Measurements from ENCODE around the gene BBS9.
A peak's percentile ranks its signal among the peaks of the same experiment; 100 is the strongest.
"Not testable (repeated sequence)": the region's sequence is repeated elsewhere in the genome, so short reads cannot be mapped to it uniquely, and the experiment has no call there.

The BBS9 gene

DNA sequence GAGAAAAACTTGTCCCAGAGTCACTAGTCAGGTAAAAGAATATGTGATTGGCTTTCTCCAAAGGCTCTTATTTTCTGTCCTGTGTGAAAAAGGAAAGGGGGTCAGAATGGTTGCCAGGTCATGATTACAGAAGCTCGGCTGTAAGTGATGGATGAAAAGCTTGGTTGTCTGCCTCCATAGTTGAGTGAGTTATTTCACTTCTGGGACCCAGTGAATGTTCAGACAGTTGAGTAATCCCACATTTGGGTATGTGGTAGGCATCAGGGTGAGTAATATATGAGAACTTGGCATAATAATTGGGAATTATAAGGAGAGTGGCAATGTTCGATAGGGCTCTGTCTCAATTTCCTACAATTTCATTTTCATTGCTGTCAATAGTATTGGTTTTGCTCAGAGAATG lies 72.5 kb downstream of the BBS9 start:
- DNase-seq, result no peak

DNA sequence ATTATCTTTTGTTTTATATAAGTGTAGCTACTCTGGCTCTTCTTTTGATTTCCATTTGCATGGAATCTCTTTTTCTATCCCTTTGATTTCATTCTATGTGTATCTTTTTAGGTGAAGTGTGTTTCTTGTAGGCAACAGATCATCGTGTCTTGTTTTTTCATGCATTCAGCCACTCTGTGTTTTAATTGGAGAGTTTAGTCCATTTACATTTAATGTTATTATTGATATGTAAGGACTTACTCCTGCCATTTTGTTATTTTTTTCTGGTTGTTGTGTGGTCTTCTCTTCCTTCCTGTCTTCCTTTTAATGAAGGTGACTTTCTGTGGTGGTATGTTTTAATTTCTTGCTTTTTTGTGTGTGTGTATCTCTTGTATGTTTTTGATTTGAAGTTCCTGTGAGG lies 81.6 kb downstream of the BBS9 start:
- no peak for DNase-seq

GRCh38 chr7:33212144-33212543 lies 82.8 kb downstream of the BBS9 start:
- no peak for DNase-seq

- no peak for DNase-seq
Observed at GRCh38 chr7:33215992-33216391, 86.6 kb downstream of the BBS9 start.

- no peak for DNase-seq
Observed at GRCh38 chr7:33217595-33217994, 88.2 kb downstream of the BBS9 start.

DNA sequence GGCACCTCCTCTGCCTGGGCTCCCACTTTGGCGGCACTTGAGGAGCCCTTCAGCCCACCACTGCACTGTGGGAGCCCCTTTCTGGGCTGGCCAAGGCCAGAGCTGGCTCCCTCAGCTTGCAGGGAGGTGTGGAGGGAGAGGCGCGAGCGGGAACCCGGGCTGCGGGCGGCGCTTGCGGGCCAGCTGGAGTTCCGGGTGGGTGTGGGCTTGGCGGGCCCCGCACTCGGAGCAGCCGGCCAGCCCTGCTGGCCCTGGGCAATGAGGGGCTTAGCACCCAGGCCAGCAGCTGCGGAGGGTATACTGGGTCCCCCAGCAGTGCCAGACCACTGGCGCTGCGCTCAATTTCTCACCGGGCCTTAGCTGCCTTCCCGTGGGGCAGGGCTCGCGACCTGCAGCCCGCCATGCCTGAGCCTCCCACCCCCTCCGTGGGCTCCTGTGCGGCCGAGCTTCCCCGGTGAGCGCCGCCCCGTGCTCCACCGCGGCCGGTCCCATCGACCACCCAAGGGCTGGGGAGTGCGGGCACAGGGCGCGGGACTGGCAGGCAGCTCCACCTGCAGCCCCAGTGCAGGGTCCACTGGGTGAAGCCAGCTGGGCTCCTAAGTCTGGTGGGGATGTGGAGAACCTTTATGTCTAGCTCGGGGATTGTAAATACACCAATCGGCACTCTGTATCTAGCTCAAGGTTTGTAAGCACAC lies 89.6 kb downstream of the BBS9 start:
- DNase-seq, result not testable (repeated sequence)

- DNase-seq, result no peak
Observed at GRCh38 chr7:33220231-33220630, 90.9 kb downstream of the BBS9 start.

DNA sequence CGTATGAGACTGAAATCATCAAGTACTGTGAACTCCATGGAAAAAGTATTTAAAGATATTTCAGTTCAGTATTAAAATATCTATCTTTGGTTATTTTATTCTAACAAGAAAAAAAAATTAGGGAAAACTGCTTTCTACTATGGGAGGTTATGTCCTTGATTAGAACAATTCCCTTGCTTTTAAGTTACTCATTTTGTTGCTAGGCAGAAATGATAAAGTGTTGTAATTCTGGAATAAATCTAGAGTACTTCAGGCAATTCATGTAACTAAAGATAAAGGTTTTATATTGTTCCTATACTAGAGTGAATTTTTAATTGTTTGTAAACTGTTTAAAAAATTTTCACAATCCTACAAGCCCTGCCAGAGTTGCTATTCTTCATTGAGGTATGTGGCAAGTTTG lies 92.0 kb downstream of the BBS9 start:
- no peak for DNase-seq

DNA sequence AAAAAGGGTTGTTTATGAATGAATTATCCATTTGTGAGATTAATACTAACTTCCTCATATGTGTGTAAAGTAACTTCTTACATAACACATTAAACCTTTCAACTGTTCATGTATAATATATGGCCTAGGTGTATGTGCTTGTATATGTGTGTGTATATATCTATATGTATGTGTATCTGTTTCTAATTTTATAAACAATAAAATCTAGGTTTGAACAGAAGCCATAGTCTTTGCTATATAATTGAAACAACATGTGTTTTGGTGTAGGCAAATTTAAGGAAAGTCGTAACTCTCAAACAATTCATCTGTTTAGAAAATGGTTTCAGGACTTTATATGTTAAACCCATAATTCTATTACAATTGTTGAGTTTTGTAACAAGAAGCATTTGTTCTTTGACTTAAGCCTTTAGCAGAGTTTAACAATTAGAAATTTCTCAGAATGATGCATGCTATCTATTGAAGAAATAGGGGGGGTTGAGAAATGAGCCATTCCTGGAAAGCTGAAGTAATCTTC lies 103.3 kb downstream of the BBS9 start:
- DNase-seq, result no peak

DNA sequence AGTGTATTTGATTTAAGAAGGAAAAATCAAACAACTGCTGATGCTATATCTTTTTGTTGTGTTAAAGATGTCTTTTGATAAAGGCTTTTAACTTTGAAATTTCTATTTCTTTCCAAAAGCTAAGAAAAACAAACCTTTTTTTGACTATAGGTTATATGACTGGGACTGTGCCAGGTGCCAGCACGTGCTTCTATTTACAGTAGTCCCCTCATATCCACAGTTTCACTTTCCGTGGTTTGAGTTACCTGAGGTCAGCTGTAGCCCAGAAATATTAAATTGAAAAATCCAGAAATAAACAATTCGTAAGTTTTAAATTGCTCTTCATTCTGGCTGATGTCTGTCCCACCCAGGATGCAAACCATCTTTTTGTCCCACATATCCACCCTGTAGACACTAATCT lies 104.3 kb downstream of the BBS9 start:
- DNase-seq, result no peak

DNA sequence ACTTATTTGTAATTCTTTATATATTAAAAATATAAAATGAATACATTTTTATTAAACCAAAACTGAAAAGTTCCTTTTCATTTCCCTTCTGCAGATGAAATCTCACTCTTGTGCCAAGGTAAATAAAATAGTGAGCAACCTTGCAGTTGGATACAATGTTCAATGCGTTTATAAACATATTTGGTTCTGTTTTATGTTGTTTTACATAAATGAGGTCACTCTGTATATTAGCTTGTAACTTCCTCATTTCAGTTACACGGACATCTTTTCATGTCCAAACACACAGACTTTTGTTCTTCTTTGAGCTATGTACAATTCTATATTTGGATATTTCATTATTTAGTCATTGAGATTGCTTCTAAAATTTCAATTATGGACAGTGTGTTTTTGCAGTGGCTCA lies 107.7 kb downstream of the BBS9 start:
- no peak for DNase-seq

GRCh38 chr7:33243319-33243881 lies 114.0 kb downstream of the BBS9 start:
- DNase-seq, result peak; percentile 0

- no peak for DNase-seq
Observed at GRCh38 chr7:33248671-33249070, 119.3 kb downstream of the BBS9 start.

DNA sequence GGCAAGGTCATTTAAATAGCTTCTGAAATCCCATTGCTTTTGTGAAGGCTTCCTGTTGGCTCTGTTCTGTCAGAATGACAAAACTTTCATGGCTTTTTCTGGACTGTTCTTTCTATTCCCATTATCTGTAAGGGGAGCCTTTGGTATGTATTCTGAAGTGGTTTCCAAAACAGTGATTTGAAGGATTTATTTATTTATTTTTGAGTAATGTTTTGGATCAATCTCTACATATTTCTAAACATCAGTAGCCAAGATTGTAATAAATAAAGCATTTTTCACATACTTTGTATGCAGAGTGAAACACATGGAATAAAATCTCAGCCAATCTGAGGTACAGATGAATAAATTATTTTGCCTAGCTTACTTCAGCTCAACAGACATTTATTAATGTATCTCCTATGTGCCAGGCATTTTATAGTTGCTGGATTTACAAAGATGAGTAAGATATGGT lies 121.1 kb downstream of the BBS9 start:
- no peak for DNase-seq

DNA sequence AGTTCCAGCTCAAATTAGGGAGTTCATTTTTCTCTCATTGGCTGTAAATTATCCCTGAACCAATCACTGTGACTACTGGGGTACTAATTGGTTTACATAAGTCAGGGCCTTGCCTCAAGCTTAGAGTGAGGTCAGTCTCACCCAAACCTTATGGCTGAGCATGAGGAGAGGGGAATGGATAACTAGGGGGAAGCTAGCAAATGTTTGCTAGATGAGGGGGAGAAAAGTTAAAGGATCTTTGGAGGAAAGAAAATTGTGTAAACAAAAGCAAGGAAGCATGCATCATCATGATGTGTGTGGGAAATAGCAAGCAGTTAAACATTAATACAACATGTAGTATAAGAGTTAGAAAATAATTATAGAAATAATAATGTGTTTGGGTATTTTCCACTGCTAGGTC lies 121.9 kb downstream of the BBS9 start:
- no peak for DNase-seq

- DNase-seq, result no peak
Observed at GRCh38 chr7:33258491-33258951, 129.2 kb downstream of the BBS9 start.

DNA sequence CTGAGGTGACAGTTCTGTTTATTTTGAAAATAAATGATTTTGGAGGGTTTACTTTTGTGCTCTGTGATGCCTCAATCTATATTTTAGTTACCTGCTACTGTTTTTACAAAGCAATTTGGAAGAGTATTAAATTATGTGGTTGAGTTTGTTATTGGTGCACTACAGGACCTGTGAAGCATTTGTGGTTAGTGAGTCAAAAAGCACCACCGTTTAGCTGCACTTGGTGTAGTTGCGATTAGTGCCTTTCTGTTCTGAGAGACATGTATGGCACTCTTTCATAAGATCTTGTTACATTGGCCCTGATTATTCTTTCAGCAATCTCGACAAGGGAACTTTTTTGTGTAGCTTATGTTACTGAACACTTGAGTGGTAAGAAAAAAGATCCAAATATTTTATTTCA lies 132.2 kb downstream of the BBS9 start:
- no peak for DNase-seq

DNA sequence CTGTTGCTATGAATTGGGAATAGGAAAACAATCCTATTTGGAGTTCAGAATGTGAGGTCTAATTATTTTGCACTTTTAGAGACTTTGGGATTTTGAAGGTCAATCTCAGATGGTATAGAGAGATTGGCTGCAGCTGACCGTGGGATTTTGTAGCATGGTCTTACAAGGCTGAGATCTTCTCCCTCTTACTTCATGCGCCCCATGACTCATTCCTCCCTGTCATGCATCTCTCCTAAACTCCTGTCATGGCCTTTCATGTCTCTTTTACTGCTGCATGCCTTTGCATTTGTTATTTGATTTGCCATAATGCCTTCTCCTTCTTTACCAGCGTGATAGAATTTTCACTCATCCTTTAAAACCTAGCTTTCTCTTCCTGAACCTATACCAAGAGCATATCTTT lies 133.1 kb downstream of the BBS9 start:
- DNase-seq, result no peak

GRCh38 chr7:33271839-33272371 lies 142.5 kb downstream of the BBS9 start:
- DNase-seq, result not testable (repeated sequence)

GRCh38 chr7:33273356-33273755 lies 144.0 kb downstream of the BBS9 start:
- DNase-seq, result no peak

GRCh38 chr7:33276325-33276724 lies 147.0 kb downstream of the BBS9 start:
- DNase-seq, result no peak

DNA sequence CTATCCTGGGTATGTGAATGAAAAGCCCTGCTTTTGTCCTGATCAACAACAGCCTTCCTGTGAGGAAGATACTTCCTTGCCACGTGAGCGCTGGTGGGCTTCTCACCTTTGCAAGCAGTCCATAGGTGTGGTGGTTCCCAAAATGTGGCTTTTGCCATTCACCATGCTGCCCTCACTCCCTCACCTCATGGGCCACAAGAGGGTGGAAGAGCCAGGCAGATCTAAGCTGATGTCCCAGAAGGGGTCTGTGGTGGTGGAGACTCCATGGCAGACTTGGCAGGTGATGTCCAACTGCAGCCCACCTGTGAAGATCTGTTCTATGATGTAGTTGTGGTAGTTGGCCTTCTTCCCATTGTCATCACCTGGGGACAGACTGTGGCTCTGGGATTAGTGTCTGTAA lies 147.4 kb downstream of the BBS9 start:
- no peak for DNase-seq

DNA sequence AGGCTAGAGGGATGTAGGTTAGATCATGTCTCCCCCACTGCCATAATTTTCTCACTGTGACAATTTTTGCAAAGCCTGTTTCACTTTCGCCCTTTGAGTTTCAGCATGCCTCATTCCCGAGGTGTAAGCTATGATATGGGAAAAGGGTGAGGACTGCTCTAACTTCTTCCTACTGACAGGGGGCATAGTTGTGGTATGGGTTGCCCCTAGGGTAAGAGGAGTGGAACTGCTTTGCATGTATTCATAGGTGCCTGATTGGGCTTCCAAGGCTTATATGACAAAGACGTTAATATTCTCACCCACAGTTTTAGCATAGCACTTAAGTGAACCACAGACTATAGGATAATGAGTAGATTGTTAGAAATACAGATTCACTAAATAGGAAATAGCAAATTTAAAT lies 148.7 kb downstream of the BBS9 start:
- DNase-seq, result no peak

DNA sequence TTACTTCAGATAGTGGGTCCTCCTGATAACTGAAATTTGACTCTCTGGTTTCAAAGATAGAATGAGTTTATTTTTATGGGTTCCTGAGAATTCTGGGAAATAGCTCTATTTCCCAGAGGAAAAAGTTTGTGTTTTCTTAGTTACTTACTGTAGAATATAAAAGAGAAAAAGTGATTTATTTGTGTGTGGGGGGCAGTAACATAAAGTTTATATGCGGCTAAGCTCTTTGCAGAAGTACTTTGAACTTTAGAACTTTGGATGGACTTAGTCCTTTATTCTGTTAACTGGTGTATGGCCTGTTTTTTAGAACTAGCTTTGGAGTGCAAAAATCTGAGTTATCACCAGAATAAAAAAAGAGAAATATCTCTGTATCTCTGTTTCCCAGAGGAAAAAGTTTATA lies 157.1 kb downstream of the BBS9 start:
- DNase-seq, result no peak

GRCh38 chr7:33287738-33288137 lies 158.4 kb downstream of the BBS9 start:
- DNase-seq, result no peak

Data from NCI-H2227 treated with DMSO at 0.1 percent for 48 hours (cell line).